Lung (tissue), 12 donors: ENCODE results near the gene MFSD6L. TPM values are rescaled to one million over a fixed set of nuclear protein-coding genes. Genes with fewer than 3 reads are reported as not detected.

ENCODE experiments used
- ATAC-seq: fragments of 200-7000 bp; cut with Tn5 transposase; one replicate; pipeline ENCODE4 v1.9.1; 2020; ENCODE audit warnings: moderate number of reproducible peaks; ENCODE audit not compliant: insufficient read depth, low FRiP score
- DNase-seq, 3 donors: peaks; one replicate each; pipeline ENCODE4 v3.0.0-alpha.2; 2013 to 2017
- H3K27ac ChIP-seq, 2 donors: one replicate each; pipeline ENCODE4 v1.5.1; 2013; ENCODE audit warnings: mild to moderate bottlenecking in 2 of 2, moderate library complexity in 2 of 2, control low read depth in 1 of 2, inconsistent platforms in 1 of 2, low read depth in 1 of 2, low read length in 1 of 2
- H3K27me3 ChIP-seq, 3 donors: one replicate each; pipeline ENCODE4 v1.5.1; 2013; ENCODE audit warnings: low read length in 2 of 3; ENCODE audit not compliant: control insufficient read depth in 3 of 3, insufficient read depth in 3 of 3
- H3K36me3 ChIP-seq, 4 donors: one replicate each; pipeline ENCODE4 v1.5.1; 2013; ENCODE audit warnings: low read length in 4 of 4, mild to moderate bottlenecking in 1 of 4, moderate library complexity in 1 of 4; ENCODE audit not compliant: control insufficient read depth in 4 of 4, insufficient read depth in 4 of 4
- H3K4me1 ChIP-seq, 5 donors: one replicate each; pipeline ENCODE4 v1.5.1; 2013; ENCODE audit warnings: low read length in 5 of 5, mild to moderate bottlenecking in 2 of 5, moderate library complexity in 1 of 5; ENCODE audit not compliant: control insufficient read depth in 5 of 5, insufficient read depth in 5 of 5
- H3K4me3 ChIP-seq: one replicate; pipeline ENCODE4 v1.5.1; 2013; ENCODE audit warnings: mild to moderate bottlenecking, control low read depth, moderate library complexity
- H3K9ac ChIP-seq, 2 donors: one replicate each; pipeline ENCODE4 v1.5.1; 2013; ENCODE audit warnings: low read length in 2 of 2, control low read depth in 1 of 2; ENCODE audit not compliant: insufficient read depth in 1 of 2
- H3K9me3 ChIP-seq, 4 donors: one replicate each; pipeline ENCODE4 v1.5.1; 2013; ENCODE audit warnings: low read length in 3 of 4, mild to moderate bottlenecking in 1 of 4, moderate library complexity in 1 of 4; ENCODE audit not compliant: control insufficient read depth in 4 of 4, insufficient read depth in 3 of 4
- CTCF ChIP-seq: IDR thresholded peaks from 2 replicates; pipeline ENCODE4 v1.5.1; 2012; ENCODE audit warnings: mild to moderate bottlenecking; ENCODE audit errors: control extremely low read depth, extremely low read depth
- WGBS, 2 donors: extraction: QIAGEN DNeasy Blood & Tissue Kit; methylation state at CpG; one replicate each; pipeline ENCODE4 v1.1.7; 2013; 5-methylcytosine and 5-hydroxymethylcytosine counted together
- polyA plus RNA-seq, 2 donors: library from polyadenylated mRNA; stranded (reverse); fragments of 200-250 nt; gene quantifications; one replicate each; pipeline ENCODE4 v1.2.1, GENCODE V29; 2013
- total RNA-seq, 2 donors: library from RNA; depleted of rRNA in 1 of 2; stranded (reverse); fragments of >200 nt in 1 of 2; gene quantifications; one replicate each; pipeline ENCODE4 v1.2.1, GENCODE V29; 2014 to 2021
- donor health status: control.
- donor health status: control.
- donor health status: Bipolar disorder and iron deficiency.
- donor health status: healthy.
- donor health status: DM: yes; HTN: yes; CAD: no.

The MFSD6L gene
- total and polyA plus RNA-seq, 4 donors = 0.68 to 2.1 (median 1.1) TPM

- H3K27me3 ChIP-seq = peaks cover 0 to 17% (median 1%) of the 10 kb centered on the region in 3 donors
- H3K4me3 ChIP-seq = no peak overlapping the region
- H3K9me3 ChIP-seq = no peaks in the 10 kb centered on the region
- no peak overlapping the region for H3K9ac ChIP-seq
- no peak for TF ChIP-seq CTCF
- H3K36me3 ChIP-seq = no peaks in the 10 kb centered on the region
- H3K4me1 ChIP-seq = peaks cover 0 to 6% (median 3%) of the 10 kb centered on the region in 5 donors
- ATAC-seq = no peak
- 71 to 80% methylated on average over 3 of the region's 3 CpGs for WGBS, 2 donors
- DNase-seq = no peak
- no peak overlapping the region for H3K27ac ChIP-seq
These were observed 49.5 kb downstream of the MFSD6L start for GRCh38 chr17:8749616-8750015.

- H3K27ac ChIP-seq = no peak overlapping the region
- no peak for DNase-seq
- H3K27me3 ChIP-seq = peaks cover 0 to 13% (median 0%) of the 10 kb centered on the region in 3 donors
- ATAC-seq = no peak
- H3K36me3 ChIP-seq = no peaks in the 10 kb centered on the region
- H3K9me3 ChIP-seq = no peaks in the 10 kb centered on the region
- no peak overlapping the region for H3K9ac ChIP-seq
- TF ChIP-seq CTCF = no peak
- no peak overlapping the region for H3K4me3 ChIP-seq
- H3K4me1 ChIP-seq = peaks cover 0 to 10% (median 3%) of the 10 kb centered on the region in 5 donors
- 91 to 99% methylated on average over 3 of the region's 3 CpGs for WGBS, 2 donors
These were observed 51.4 kb downstream of the MFSD6L start for GRCh38 chr17:8747742-8748141.

Other genes with a start within 250 kb of the MFSD6L start
- gene MYH10, start 168.6 kb downstream of the MFSD6L start, total RNA-seq = 100 to 1,000 TPM in 1 of 2 donors, 10 to 100 TPM in 1; 73.4 to 194 TPM
- 10 to 100 TPM in 1 of 2 donors, 1 to 10 TPM in 1; 9.6 to 16.0 TPM for gene MYH10, start 168.6 kb downstream of the MFSD6L start, polyA plus RNA-seq
- gene CCDC42, start 54.5 kb downstream of the MFSD6L start, total RNA-seq = under 1 TPM in 1 of 2 donors, not detected in 1; 0.15 TPM
- gene CCDC42, start 54.5 kb downstream of the MFSD6L start, polyA plus RNA-seq = under 1 TPM in 1 of 2 donors, not detected in 1; 0.05 TPM
- not detected for gene SPDYE4, start 40.8 kb downstream of the MFSD6L start, total RNA-seq
- not detected for gene SPDYE4, start 40.8 kb downstream of the MFSD6L start, polyA plus RNA-seq
- gene PIK3R6, start 68.3 kb upstream of the MFSD6L start, total RNA-seq = 1 to 10 TPM; 1.3 to 3.0 TPM
- 1 to 10 TPM in 1 of 2 donors, under 1 TPM in 1; 0.93 to 1.7 TPM for gene PIK3R6, start 68.3 kb upstream of the MFSD6L start, polyA plus RNA-seq
- 10 to 100 TPM; 14.6 to 55.3 TPM for gene PIK3R5, start 166.3 kb upstream of the MFSD6L start, total RNA-seq
- 10 to 100 TPM; 11.7 to 70.9 TPM for gene PIK3R5, start 166.3 kb upstream of the MFSD6L start, polyA plus RNA-seq
- gene NTN1, start 222.1 kb upstream of the MFSD6L start, total RNA-seq = 10 to 100 TPM; 10.9 to 17.1 TPM
- 1 to 10 TPM; 3.6 to 4.7 TPM for gene NTN1, start 222.1 kb upstream of the MFSD6L start, polyA plus RNA-seq